SU-DHL-6 (cell line): ENCODE results near the gene CUX1.
A peak's percentile ranks its signal among the peaks of the same experiment; 100 is the strongest.

ENCODE experiments used
- H2AFZ ChIP-seq: fragments of 200-600 bp; sonication (generic); 2 replicates; pipeline ENCODE4 v1.6.1; 2014; ENCODE audit warnings: low read depth, mild to moderate bottlenecking, moderate library complexity, mixed read lengths, antibody characterized with exemption, low read length; ENCODE audit not compliant: severe bottlenecking
- H3F3A ChIP-seq: fragments of 200-600 bp; shearing (Covaris generic); 2 replicates; pipeline ENCODE4 v1.6.0; 2016; ENCODE audit warnings: antibody characterized with exemption, mild to moderate bottlenecking; ENCODE audit not compliant: insufficient read depth
- H3K27ac ChIP-seq: fragments of 200-600 bp; sonication (generic); 2 replicates; pipeline ENCODE4 v1.5.1; 2016; ENCODE audit warnings: low read depth, mild to moderate bottlenecking, low read length, moderate library complexity, mixed read lengths
- H3K27me3 ChIP-seq: fragments of 200-600 bp; sonication (generic), shearing (Covaris generic); 2 replicates; pipeline ENCODE4 v1.6.0; 2014; ENCODE audit warnings: mild to moderate bottlenecking, low read length
- H3K36me3 ChIP-seq: fragments of 200-600 bp; sonication (generic); 2 replicates; pipeline ENCODE4 v1.6.1; 2014; ENCODE audit warnings: mild to moderate bottlenecking, low read length, mixed read lengths
- H3K4me2 ChIP-seq: fragments of 300-600, 200-600 bp; shearing (Covaris generic), sonication (generic); 2 replicates; pipeline ENCODE4 v1.6.0; 2014; ENCODE audit warnings: low read length, low read depth, mild to moderate bottlenecking; ENCODE audit not compliant: poor library complexity, severe bottlenecking
- H3K4me3 ChIP-seq: fragments of 200-600 bp; sonication (generic); 2 replicates; pipeline ENCODE4 v1.5.1; 2014; ENCODE audit warnings: antibody characterized with exemption, low read length, mild to moderate bottlenecking, mixed read lengths; ENCODE audit not compliant: insufficient read depth, poor library complexity, severe bottlenecking
- H3K79me2 ChIP-seq: fragments of 200-600 bp; sonication (generic); 2 replicates; pipeline ENCODE4 v1.6.1; 2014; ENCODE audit warnings: mild to moderate bottlenecking, low read length, moderate library complexity; ENCODE audit not compliant: insufficient read depth
- H3K9ac ChIP-seq: fragments of 200-600 bp; sonication (generic); 2 replicates; pipeline ENCODE4 v1.7.0; 2014; ENCODE audit warnings: mild to moderate bottlenecking, low read length
- H3K9me2 ChIP-seq: fragments of 200-600 bp; sonication (generic); replicated peaks from 2 replicates; pipeline ENCODE4 v1.6.1; 2014; ENCODE audit warnings: low read length; ENCODE audit not compliant: insufficient read depth
- H3K9me3 ChIP-seq: fragments of 200-600 bp; sonication (generic); 2 replicates; pipeline ENCODE4 v1.6.1; 2014; ENCODE audit warnings: low read length, mixed read lengths; ENCODE audit not compliant: insufficient read depth
- H4K20me1 ChIP-seq: fragments of 200-600 bp; sonication (generic); 2 replicates; pipeline ENCODE4 v1.6.1; 2014; ENCODE audit warnings: low read depth, mild to moderate bottlenecking, antibody characterized with exemption, low read length, moderate library complexity, mixed read lengths
- EZH2phosphoT487 ChIP-seq: fragments of 200-600 bp; sonication (generic), shearing (Covaris generic); conservative IDR thresholded peaks from 2 replicates; pipeline ENCODE4 v1.6.1; 2018; ENCODE audit warnings: mild to moderate bottlenecking, antibody characterized with exemption, low read length, moderate library complexity, mixed read lengths
- TF ChIP-seq, protein P1 (sequence below): fragments of 200-600 bp; sonication (generic); IDR thresholded peaks from one replicate; pipeline ENCODE4 v1.5.1; 2017; ENCODE audit warnings: antibody characterized with exemption, mild to moderate bottlenecking, low read length, moderate library complexity; ENCODE audit not compliant: insufficient read depth, poor library complexity, severe bottlenecking

CUX1 gene

DNA sequence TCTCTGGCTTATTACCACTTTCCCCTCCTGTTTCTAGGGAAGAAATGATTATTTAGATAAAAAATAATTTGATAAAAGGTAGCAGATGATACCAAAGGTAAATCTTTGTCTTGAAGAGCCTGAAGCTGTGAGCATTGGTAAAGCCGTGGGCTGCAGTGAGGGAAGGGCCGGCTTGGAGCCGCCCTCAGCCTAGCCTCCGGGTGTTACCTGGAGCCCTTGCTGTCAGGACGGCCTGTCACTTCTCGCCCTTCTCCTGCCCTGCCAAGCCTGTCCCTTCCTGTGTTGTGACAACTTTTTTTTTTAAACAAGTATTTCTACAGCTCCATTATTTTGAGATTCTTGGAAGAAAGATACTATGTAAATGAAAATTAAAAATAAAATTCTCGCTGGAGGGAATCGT is 7.0 kb downstream of the CUX1 start:
- H3K9me3 ChIP-seq: no peaks in the 10 kb centered on the region
- peak overlapping the region; percentile 97 for H3K9ac ChIP-seq
- peak overlapping the region; percentile 45 for H3K4me3 ChIP-seq
- no peaks in the 10 kb centered on the region for H3K27me3 ChIP-seq
- peak overlapping the region; percentile 97 for H3K4me2 ChIP-seq
- peaks cover 9% of the 10 kb centered on the region; the same call in 1 of the 2 replicates for H4K20me1 ChIP-seq
- no peaks in the 10 kb centered on the region for H3K9me2 ChIP-seq
- H3K27ac ChIP-seq: peak overlapping the region; percentile 85
- no peak overlapping the region for H2AFZ ChIP-seq
- TF ChIP-seq, protein P1, sequence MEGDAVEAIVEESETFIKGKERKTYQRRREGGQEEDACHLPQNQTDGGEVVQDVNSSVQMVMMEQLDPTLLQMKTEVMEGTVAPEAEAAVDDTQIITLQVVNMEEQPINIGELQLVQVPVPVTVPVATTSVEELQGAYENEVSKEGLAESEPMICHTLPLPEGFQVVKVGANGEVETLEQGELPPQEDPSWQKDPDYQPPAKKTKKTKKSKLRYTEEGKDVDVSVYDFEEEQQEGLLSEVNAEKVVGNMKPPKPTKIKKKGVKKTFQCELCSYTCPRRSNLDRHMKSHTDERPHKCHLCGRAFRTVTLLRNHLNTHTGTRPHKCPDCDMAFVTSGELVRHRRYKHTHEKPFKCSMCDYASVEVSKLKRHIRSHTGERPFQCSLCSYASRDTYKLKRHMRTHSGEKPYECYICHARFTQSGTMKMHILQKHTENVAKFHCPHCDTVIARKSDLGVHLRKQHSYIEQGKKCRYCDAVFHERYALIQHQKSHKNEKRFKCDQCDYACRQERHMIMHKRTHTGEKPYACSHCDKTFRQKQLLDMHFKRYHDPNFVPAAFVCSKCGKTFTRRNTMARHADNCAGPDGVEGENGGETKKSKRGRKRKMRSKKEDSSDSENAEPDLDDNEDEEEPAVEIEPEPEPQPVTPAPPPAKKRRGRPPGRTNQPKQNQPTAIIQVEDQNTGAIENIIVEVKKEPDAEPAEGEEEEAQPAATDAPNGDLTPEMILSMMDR: no peak
- TF ChIP-seq EZH2phosphoT487: no peak
- H3F3A ChIP-seq: peaks cover 46% of the 10 kb centered on the region
- H3K36me3 ChIP-seq: 0 out of 2 replicates have a peak, but pooled peaks cover 4% of the 10 kb centered on the region
- H3K79me2 ChIP-seq: peaks cover 98% of the 10 kb centered on the region

- H3K9ac ChIP-seq: peak overlapping the region; percentile 97
- H3K79me2 ChIP-seq: peaks cover 98% of the 10 kb centered on the region
- H3K9me2 ChIP-seq: no peaks in the 10 kb centered on the region
- no peaks in the 10 kb centered on the region for H3K9me3 ChIP-seq
- H3K27me3 ChIP-seq: no peaks in the 10 kb centered on the region
- H3K4me3 ChIP-seq: peak overlapping the region; percentile 4
- TF ChIP-seq, protein P1: no peak
- TF ChIP-seq EZH2phosphoT487: no peak
- H2AFZ ChIP-seq: no peak overlapping the region
- H3F3A ChIP-seq: peaks cover 28% of the 10 kb centered on the region
- H3K4me2 ChIP-seq: peak overlapping the region; percentile 97
- peaks cover 12% of the 10 kb centered on the region; the same call in 1 of the 2 replicates for H4K20me1 ChIP-seq
- H3K27ac ChIP-seq: peak overlapping the region; percentile 53
- 0 out of 2 replicates have a peak, but pooled peaks cover 4% of the 10 kb centered on the region for H3K36me3 ChIP-seq
Observed at GRCh38 chr7:101826081-101826835, 8.8 kb downstream of the CUX1 start.

- no peak overlapping the region for H2AFZ ChIP-seq
- H3K27ac ChIP-seq: peak overlapping the region; percentile 46
Observed at GRCh38 chr7:101828301-101829020, 11.0 kb downstream of the CUX1 start.

More at GRCh38 chr7:101828301-101829020, 11.0 kb downstream of the CUX1 start:
- Histone ChIP-seq H3F3A (peaks cover 28% of the 10 kb centered on the region), H3K79me2 (peaks cover 100% of the 10 kb centered on the region), H3K4me2 (no peak overlapping the region), H3K36me3 (0 out of 2 replicates have a peak, but pooled peaks cover 4% of the 10 kb centered on the region), H3K27me3 (no peaks in the 10 kb centered on the region), H3K4me3 (no peak overlapping the region), H3K9me3 (no peaks in the 10 kb centered on the region), H3K9ac (no peak overlapping the region), H4K20me1 (peaks cover 12% of the 10 kb centered on the region; the same call in 1 of the 2 replicates), H3K9me2 (no peaks in the 10 kb centered on the region)
- TF ChIP-seq, protein P1: no peak
- no peak for TF ChIP-seq EZH2phosphoT487
